Measurements from ENCODE around the gene RREB1.

The RREB1 gene

GRCh38 chr6:7108964-7109836 is 1.4 kb downstream of the RREB1 start (continued):
- TF ChIP-seq ZBTB26 (tag by site-specific recombination; optimal IDR thresholded peaks at IDR 0.05) = peak; percentile 53
- no peak for TF ChIP-seq TSHZ1 (tag by site-specific recombination; IDR thresholded peaks at IDR 0.05; ENCODE audit: borderline replicate concordance)
- peak; percentile 58 for TF ChIP-seq PATZ1 (tag by site-specific recombination; IDR thresholded peaks at IDR 0.05)
- TF ChIP-seq ZNF530 (tag by site-specific recombination; IDR thresholded peaks at IDR 0.05; ENCODE audit: low read depth) = no peak
- TF ChIP-seq ZNF473 (tag by site-specific recombination; IDR thresholded peaks at IDR 0.05) = no peak
- TF ChIP-seq ZFHX2 (tag by site-specific recombination; conservative IDR thresholded peaks at IDR 0.05) = no peak
- TF ChIP-seq ZBTB6 (tag by site-specific recombination; IDR thresholded peaks at IDR 0.05) = no peak
- no peak for TF ChIP-seq ZNF175 (tag by site-specific recombination; IDR thresholded peaks at IDR 0.05)
- no peak for TF ChIP-seq ZNF280D (tag by site-specific recombination; IDR thresholded peaks at IDR 0.05)
- no peak for TF ChIP-seq ZNF18 (tag by site-specific recombination; IDR thresholded peaks at IDR 0.05)
- no peak for TF ChIP-seq ZNF140 (tag by site-specific recombination; IDR thresholded peaks at IDR 0.05)
- 0 out of 2 replicates have a peak, but pooled peaks have one; percentile 3 for TF ChIP-seq KLF8 (tag by site-specific recombination; IDR thresholded peaks at IDR 0.05)
- no peak for TF ChIP-seq ZNF248 (tag by site-specific recombination; IDR thresholded peaks at IDR 0.05)
- 0 out of 2 replicates have a peak, but pooled peaks have one; percentile 22 for TF ChIP-seq ZNF660 (tag by site-specific recombination; IDR thresholded peaks at IDR 0.05)
- TF ChIP-seq ZIC2 (tag by site-specific recombination; IDR thresholded peaks at IDR 0.05) = no peak
- TF ChIP-seq HOXA7 (CRISPR knock-in tag; IDR thresholded peaks at IDR 0.05; ENCODE audit: borderline replicate concordance) = no peak
- peak; percentile 61; the same call in 1 of the 2 replicates for TF ChIP-seq INSM2 (tag by site-specific recombination; IDR thresholded peaks at IDR 0.05)
- TF ChIP-seq ZNF555 (tag by site-specific recombination; conservative IDR thresholded peaks at IDR 0.05) = no peak
- TF ChIP-seq ZNF560 (tag by site-specific recombination; IDR thresholded peaks at IDR 0.05; ENCODE audit: borderline replicate concordance) = no peak
- no peak for TF ChIP-seq ZNF2 (tag by site-specific recombination; IDR thresholded peaks at IDR 0.05)
- TF ChIP-seq GLIS2 (tag by site-specific recombination; IDR thresholded peaks at IDR 0.05) = peak; percentile 61; the same call in 1 of the 2 replicates
- TF ChIP-seq ZNF501 (tag by site-specific recombination; IDR thresholded peaks at IDR 0.05) = no peak
- peak; percentile 57 for TF ChIP-seq ZBTB8A (tag by site-specific recombination; IDR thresholded peaks at IDR 0.05)
- no peak for TF ChIP-seq ZNF155 (tag by site-specific recombination; IDR thresholded peaks at IDR 0.05)
- no peak for TF ChIP-seq ZNF157 (tag by site-specific recombination; IDR thresholded peaks at IDR 0.05)
